GM12873 (cell line): ENCODE measurements around the gene ACTN1.

Experiments used
- TF ChIP-seq, protein P1 (sequence below): IDR thresholded peaks from 2 replicates; pipeline ENCODE4 v1.5.1; 2012; ENCODE audit warnings: low read depth, mild to moderate bottlenecking, moderate library complexity, low read length, control low read depth; ENCODE audit not compliant: insufficient read depth; ENCODE audit errors: missing control alignments

Gene ACTN1

DNA sequence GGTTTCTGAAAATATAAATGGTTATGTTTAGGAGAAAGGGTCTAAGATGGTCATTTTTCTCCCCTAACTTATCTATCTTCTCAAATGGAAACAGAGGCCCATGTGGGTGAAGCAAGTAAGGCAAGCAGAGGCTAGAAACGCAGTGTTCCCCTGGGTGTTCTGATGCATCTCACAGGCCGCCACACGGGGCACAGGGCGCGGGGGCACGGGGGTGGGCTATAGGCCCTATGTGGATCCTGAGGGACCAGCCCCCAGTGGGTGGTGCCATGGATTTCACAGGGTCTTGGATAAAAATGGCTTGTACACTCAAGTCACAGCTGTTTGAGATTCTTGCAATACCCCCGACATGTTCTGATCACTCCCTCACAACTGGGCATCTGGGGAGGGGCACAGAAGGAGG lies 17.7 kb downstream of the ACTN1 start:
- TF ChIP-seq, protein P1, sequence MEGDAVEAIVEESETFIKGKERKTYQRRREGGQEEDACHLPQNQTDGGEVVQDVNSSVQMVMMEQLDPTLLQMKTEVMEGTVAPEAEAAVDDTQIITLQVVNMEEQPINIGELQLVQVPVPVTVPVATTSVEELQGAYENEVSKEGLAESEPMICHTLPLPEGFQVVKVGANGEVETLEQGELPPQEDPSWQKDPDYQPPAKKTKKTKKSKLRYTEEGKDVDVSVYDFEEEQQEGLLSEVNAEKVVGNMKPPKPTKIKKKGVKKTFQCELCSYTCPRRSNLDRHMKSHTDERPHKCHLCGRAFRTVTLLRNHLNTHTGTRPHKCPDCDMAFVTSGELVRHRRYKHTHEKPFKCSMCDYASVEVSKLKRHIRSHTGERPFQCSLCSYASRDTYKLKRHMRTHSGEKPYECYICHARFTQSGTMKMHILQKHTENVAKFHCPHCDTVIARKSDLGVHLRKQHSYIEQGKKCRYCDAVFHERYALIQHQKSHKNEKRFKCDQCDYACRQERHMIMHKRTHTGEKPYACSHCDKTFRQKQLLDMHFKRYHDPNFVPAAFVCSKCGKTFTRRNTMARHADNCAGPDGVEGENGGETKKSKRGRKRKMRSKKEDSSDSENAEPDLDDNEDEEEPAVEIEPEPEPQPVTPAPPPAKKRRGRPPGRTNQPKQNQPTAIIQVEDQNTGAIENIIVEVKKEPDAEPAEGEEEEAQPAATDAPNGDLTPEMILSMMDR = no peak

DNA sequence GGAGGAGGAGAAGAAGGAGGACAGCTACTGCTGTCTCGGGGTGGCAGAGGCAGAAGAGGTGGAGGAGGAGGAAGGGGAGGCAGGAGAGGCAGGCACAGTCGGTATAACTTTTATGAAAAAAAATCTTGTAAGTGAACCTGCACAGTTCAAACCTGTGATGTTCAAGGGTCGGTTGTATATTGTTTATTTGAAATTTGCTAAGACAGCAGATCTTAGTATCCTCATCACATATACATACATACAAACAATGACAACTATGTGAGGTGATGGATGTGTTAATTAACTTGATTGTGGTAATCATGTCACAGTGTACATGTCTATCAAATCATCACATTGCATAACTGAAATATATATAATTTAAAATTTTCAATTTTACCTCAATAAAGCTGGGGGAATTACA lies 19.0 kb downstream of the ACTN1 start:
- TF ChIP-seq, protein P1 = no peak

DNA sequence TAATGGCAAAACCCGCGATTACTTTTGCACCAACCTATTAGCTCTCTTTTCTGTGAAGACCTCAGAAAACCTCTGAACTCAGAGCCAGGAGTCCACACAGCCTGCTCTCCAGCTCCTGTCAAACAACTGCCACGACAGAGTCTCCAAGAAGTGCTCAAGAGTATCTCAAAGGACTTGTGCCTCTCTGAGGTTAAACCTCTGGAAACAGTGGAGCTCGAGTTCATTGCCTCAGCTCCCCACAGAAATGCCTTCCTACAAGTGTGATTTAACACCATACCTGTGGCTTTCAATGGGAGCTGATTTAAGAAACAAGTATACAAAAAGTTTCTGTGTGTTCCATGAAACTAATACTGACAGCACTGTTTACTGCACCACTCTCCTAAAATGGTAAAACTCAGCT lies 20.1 kb downstream of the ACTN1 start:
- TF ChIP-seq, protein P1 = no peak

DNA sequence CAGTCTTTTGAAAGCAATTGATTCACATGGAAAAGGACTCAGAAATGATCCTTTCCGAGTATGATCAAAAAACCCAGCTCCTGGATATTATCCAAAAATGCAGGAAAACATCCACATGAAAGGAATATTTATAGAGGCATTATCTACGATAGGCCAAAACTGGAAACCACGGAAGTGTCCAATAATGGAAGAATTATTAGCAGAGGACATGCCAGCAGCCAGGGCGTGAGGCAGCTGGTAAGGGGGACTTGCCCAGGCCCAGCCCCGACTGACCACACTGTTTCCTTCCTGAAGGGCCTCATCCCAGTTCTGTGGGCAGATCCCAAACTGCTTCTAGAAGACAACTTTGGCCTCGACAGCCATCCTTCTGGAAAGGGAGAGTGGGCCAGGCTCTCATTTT lies 20.5 kb downstream of the ACTN1 start:
- TF ChIP-seq, protein P1 = no peak

DNA sequence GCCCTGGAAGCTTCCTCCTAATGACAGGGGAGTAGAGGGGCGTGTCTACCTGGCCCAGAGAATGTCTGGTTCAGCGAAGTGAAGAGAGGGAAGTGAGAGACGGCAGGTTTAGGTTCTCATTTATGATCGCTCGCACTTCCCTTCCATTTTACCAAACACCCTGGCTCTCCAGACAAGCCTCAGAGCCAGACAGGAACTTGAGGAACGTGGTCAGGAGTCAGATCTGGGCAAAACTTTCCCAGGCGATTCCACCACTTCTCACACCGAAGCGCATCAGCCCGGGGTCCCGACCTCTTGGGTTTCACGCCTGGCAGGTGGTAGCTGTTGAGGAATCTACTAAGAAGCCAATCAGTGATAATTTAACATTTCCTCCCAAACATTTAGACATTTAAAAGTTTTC lies 21.3 kb downstream of the ACTN1 start:
- TF ChIP-seq, protein P1 = no peak

DNA sequence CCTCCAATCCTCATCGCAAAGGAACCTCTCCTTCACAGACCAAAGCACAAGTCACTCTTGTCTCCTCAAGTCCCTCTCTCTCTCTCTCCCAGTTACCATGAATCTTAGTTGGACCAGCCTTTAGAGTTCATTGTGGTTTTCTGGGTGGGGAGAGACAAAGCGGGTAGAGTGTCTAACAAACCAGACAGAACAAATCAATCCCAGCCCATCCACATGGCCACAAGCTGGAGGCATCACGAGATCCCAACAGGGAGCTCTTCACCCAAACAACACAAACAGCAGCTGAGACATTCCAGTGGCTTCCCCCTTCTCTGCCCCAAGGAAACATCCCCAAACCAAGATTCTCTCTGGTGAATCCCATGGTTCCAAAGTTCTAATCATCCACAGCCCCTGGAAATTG lies 22.4 kb downstream of the ACTN1 start:
- TF ChIP-seq, protein P1 = no peak

GRCh38 chr14:68955851-68956179 lies 23.3 kb downstream of the ACTN1 start:
- TF ChIP-seq, protein P1 = no peak
